IPS DF 19.7 (cell line): ENCODE results near the gene KCNJ14.
"Not testable (repeated sequence)": the region's sequence is repeated elsewhere in the genome, so short reads cannot be mapped to it uniquely, and the experiment has no call there.

ENCODE experiments used
- DNase-seq: peaks from one replicate; pipeline ENCODE4 v3.0.0-alpha.2; 2013; ENCODE audit warnings: low read depth, low spot score

The KCNJ14 gene

DNA sequence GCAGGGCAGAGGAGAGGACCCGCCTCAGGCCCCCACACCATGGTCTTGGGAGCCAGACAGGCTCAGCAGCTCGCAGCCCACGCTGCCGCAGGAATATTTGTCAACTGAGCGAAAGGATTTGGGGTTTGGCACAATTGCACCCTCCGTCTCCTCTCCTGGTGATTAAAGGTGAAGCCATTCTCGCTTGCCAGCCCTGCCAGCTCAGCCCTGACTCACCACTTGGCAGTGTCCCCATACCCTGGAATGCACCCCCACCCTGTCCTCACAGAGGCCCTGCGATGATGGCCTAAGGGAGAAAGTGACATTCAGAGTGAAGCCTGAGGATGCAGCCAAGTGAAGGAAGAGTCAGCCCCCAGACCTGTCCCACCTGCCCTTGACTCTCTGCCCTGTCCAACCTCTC is 32.6 kb downstream of the KCNJ14 start:
- DNase-seq, result no peak

DNA sequence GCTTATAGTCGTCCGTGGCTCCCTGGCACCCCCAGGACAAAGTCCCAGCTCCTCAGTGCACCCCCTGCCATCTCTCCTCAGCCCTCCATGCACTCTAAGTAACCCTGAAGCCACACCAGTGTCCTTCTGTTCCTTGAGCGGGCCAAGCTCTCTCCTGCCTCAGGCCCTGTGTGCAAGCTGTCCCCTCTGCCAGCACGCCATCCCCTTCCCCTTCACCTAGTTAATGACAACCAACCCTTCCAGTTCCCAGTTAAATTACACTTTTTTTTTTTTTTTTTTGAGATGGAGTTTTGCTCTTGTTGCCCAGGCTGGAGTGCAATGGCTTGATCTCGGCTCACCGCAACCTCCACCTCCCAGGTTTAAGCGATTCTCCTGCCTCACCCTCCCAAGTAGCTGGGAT is 33.1 kb downstream of the KCNJ14 start:
- DNase-seq, result not testable (repeated sequence)

DNA sequence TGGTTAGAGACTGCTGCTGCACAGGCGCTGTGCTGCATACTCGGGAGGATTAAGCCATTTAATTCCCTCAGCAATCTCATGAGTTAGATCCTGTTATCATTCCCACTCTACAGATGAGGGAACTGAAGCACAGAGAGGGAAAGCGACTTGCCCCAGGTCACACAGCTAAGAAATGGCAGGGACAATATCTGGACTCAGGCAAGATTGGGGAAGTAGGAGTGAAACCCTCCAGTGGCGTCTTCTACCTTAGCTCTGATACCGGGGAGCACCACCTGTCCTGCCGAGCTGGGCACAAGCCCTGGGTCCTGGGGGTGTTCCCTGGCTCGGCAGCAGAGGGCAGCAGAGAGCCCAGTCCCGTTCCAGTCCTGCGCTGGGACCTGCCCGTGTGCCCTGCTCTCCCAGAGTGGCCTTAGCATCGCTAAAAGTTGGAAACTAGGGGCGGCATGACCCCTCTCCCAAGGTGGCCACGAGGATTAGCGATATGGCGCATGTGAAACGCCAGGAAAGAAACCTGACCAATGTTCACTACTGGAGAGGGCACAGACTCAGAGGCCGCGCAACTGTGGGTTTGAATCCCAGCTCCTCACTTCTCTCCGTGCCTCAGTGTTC is 34.3 kb downstream of the KCNJ14 start:
- no peak for DNase-seq

GRCh38 chr19:48490981-48491792 is 35.8 kb downstream of the KCNJ14 start:
- DNase-seq, result no peak

GRCh38 chr19:48491793-48492123 is 36.4 kb downstream of the KCNJ14 start:
- DNase-seq, result no peak

- no peak for DNase-seq
These were observed 37.7 kb downstream of the KCNJ14 start for GRCh38 chr19:48492925-48493717.

- no peak for DNase-seq
These were observed 38.5 kb downstream of the KCNJ14 start for GRCh38 chr19:48493718-48494401.

- no peak for DNase-seq
These were observed 40.0 kb downstream of the KCNJ14 start for GRCh38 chr19:48495396-48495795.

DNA sequence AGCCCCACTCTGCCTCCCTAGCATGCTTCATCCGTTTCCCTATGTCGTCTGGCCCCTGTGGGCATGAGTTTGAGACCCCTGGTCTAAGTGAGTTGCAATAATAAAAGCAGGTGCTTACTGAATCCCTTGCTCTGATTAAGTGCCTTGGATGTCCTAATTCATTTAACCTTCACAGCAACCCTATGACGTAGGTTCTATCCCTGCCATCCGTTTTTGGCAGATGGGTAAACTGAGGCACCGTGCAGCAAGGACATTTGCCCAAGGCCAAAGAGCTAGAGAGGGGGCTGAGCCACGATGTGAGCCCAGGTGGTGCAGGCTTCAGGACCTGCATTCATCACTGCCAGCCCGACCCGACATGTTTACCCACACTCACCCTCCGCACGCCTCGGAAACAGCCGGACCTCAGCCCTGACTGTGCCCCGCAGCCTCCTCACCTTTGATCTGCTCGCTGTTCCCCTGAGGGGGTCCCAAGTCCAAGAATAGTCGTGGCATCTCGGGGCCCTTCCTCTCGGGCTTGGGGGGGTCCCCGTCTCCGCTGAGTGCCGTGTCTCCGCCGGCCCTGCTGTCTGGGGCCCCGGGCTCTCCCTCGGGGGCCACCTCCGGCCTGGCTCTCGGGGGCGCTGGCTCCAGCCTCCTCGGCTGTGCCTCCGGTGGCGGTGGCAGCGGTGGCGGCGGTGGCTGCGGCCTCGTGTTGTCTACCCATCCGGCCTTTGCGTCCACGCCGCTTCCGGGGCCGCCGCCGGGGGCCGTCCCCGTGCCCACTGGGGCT is 41.8 kb downstream of the KCNJ14 start:
- DNase-seq, result no peak

GRCh38 chr19:48497728-48498594 is 42.6 kb downstream of the KCNJ14 start:
- no peak for DNase-seq

DNA sequence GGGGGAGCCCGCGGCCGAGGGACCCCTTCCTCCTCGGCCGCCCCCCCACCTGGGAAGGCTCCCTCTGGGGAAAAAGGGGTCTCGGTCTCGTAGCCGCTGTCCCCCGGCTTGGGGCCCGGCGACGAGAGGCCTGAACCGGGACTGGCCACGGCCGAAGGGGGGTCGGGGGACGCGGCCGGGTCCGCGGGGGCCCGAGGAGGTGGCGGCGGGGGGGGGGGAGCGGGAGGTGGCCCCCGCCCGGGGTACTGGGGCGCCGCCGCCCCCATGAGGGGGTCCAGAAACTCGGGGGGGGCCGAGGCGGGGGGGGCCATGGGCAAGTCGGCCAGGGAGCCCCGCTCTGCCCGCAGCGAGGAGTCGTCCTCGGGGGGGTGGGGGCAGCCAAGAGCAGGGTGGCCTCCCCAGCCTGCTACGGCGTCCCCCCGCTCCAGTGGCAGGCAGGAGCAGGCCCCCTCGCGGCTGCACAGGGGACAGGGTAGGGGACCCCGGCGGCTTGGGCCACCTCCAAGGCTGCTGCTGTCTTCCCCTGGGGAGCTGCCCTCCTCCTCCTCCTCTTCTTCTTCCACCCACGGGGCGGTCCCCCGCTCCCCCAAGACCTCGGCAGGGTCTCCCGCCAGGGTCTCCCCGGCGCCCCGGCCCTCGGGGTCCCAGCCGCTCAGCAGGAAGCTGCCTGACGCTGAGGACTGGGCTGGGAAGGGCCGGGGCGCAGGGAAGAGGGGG is 43.4 kb downstream of the KCNJ14 start:
- no peak for DNase-seq

- DNase-seq, result no peak
These were observed 44.1 kb downstream of the KCNJ14 start for GRCh38 chr19:48499316-48500090.

GRCh38 chr19:48500830-48501493 is 45.6 kb downstream of the KCNJ14 start:
- DNase-seq, result no peak

DNA sequence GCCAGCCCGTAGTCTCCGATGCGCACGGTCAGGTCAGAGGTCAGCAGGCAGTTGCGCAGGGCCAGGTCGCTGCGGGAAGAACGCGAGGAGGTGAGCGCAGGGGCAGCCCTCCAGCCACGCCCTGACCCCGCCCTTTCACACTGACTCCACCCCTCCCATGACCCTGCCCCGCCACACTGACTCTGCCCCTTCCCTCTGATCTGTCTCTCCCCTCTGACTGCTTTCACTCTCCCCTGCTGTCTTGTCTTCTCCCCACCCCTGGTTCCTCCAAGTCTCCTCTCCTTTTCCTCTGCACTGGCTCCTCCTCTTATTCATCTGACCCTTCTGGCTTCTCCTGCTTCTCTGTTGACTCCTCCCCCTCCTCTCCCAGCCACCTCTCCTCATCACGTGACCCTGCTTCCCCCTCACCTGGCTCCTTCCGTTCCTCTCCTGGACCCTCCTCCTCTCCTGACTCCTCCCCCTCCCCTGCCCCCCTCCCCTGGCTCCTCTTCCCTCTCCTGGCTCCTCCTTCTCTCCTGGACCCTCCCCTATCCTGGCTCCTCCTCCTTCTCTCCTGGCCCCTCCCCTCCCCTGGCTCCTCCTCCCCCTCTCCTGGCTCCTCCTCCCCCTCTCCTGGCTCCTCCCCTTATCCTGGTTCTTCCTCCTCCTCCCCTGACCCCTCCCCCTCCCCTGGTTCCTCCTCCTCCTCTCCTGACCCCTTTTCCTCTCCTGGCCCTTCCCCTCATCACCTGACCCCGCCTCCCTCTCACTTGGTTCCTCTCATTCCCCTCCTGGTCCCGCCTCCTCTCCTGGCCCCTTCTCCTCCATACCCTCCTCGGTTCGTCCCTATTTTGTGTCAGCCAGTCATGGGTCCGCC is 46.3 kb downstream of the KCNJ14 start:
- peak; percentile 95 for DNase-seq

- DNase-seq, result no peak
These were observed 47.1 kb downstream of the KCNJ14 start for GRCh38 chr19:48502350-48503018.

- DNase-seq, result no peak
These were observed 50.9 kb downstream of the KCNJ14 start for GRCh38 chr19:48506138-48506733.
